ENCODE measurements around the gene TROAP.
"Not testable (repeated sequence)": the region's sequence is repeated elsewhere in the genome, so short reads cannot be mapped to it uniquely, and the experiment has no call there.

Gene TROAP

DNA sequence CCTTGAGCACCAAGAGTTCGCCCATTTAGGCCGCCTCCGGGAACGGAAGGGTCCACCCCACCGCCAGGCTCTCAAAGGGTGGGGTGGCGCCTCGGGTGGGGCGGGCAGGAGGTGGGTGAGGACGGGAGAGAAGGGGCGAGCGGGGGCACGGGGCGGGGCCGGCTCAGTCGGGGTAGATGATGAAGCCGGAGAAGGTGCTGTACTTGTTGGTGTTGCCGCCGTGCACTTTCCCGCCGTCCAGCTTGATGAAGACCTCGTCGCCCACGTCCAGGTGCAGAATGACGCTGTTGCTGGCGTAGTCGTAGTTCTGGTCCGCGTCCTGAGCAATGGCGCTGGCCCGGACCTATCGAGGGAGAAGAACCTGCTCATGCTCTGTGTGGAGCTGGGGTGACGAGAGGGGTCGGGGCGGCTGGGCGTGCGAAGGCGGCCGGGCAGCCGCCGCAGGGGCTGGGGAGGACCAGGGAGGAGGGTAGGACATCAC, 9.9 kb downstream of the TROAP start:
- CTCF ChIA-PET, result interaction anchor here (0.6 to 2.6 kb wide), 2 partner anchors 9 to 15 kb away, joined by 4 to 30 read pairs; no protein-coding TSS in a partner anchor
- POLR2A ChIA-PET (ENCODE audit: low non-redundant PET), result no interaction called here
- H3K27ac ChIP-seq, result no peak overlapping the region
- TF ChIP-seq, protein P1, sequence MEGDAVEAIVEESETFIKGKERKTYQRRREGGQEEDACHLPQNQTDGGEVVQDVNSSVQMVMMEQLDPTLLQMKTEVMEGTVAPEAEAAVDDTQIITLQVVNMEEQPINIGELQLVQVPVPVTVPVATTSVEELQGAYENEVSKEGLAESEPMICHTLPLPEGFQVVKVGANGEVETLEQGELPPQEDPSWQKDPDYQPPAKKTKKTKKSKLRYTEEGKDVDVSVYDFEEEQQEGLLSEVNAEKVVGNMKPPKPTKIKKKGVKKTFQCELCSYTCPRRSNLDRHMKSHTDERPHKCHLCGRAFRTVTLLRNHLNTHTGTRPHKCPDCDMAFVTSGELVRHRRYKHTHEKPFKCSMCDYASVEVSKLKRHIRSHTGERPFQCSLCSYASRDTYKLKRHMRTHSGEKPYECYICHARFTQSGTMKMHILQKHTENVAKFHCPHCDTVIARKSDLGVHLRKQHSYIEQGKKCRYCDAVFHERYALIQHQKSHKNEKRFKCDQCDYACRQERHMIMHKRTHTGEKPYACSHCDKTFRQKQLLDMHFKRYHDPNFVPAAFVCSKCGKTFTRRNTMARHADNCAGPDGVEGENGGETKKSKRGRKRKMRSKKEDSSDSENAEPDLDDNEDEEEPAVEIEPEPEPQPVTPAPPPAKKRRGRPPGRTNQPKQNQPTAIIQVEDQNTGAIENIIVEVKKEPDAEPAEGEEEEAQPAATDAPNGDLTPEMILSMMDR (conservative IDR thresholded peaks at IDR 0.05; ENCODE audit: low read depth), result no peak
- no peak for DNase-seq (ENCODE audit: low spot score)

DNA sequence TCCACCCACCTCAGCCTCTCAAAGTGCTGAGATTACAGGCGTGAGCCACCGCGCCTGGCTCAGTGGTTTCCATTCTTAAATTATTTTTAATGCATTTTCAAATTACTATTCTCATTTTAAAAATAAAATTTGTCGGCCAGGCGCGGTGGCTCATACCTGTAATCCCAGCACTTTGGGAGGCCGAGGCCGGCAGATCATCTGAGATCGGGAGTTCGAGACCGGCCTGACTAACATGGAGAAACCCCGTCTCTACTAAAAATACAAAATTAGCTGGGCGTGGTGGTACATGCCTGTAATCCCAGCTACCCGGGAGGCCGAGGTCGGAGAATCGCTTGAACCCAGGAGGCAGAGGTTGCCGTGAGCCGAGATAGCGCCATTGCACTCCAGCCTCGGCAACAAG, 10.7 kb downstream of the TROAP start:
- not testable (repeated sequence) for H3K27ac ChIP-seq; DNase-seq (ENCODE audit: low spot score)
- ChIA-PET CTCF (interaction anchor here (2.6 kb wide), 1 partner anchor 8 kb away, joined by 30 read pairs; no protein-coding TSS in a partner anchor), POLR2A (ENCODE audit: low non-redundant PET) (interaction anchor here (0.7 kb wide), 1 partner anchor 174 kb away, joined by 3 read pairs; no protein-coding TSS in a partner anchor)

DNA sequence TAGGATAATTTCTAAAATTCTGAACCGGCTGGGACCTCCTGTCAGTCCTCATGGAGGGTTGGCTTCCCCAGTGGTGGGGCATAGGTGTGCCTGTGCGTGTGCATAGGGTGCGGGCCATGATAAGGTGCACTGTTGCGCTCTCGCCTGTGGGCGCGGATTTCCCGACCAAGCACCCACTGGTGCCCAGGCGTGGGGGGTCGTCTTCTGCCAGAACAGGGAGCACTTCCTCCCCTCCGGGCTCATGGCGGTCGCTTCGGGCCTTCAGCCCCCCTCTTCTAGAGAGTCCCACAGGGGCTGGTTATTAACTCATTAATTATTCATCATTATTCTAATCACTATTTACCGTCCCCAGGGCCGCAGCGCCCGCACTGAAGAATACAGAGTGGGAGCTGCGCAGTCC, 11.2 kb downstream of the TROAP start:
- POLR2A ChIA-PET (ENCODE audit: low non-redundant PET), result no interaction called here
- CTCF ChIA-PET, result interaction anchor here (0.6 kb wide), 1 partner anchor 481 kb away, joined by 3 read pairs; no protein-coding TSS in a partner anchor

DNA sequence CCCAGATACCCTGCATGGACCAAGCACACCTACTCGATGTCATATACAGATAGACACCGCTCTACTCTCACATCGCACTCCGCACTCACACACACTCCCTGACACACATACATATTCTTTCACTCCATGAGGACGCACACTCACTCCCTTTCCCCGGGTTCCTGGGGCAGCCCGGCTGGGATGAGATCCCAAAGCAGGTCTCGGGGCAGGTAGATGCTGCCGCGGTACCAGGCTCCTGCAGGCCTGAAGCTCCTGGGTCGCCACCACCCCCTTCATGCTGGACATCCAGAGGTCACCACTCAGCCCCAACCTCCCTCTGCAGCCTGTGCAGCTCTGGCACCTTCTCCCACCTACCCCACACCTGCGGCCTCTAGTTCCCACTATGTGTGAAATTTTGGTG, 11.6 kb downstream of the TROAP start:
- CTCF ChIA-PET, result interaction anchor here (0.6 to 1.4 kb wide), 6 partner anchors 13 to 481 kb away, joined by 3 to 6 read pairs (median 4); no protein-coding TSS in a partner anchor
- TF ChIP-seq, protein P1 (conservative IDR thresholded peaks at IDR 0.05; ENCODE audit: low read depth), result no peak
- POLR2A ChIA-PET (ENCODE audit: low non-redundant PET), result no interaction called here
- H3K27ac ChIP-seq, result peak overlapping the region; percentile 15; the same call in 1 of the 2 replicates
- no peak for DNase-seq (ENCODE audit: low spot score)

More for the DNA sequence above, 11.2 kb downstream of the TROAP start:
- TF ChIP-seq, protein P1 (conservative IDR thresholded peaks at IDR 0.05; ENCODE audit: low read depth), result no peak
- no peak for DNase-seq (ENCODE audit: low spot score)
- no peak overlapping the region for H3K27ac ChIP-seq

DNA sequence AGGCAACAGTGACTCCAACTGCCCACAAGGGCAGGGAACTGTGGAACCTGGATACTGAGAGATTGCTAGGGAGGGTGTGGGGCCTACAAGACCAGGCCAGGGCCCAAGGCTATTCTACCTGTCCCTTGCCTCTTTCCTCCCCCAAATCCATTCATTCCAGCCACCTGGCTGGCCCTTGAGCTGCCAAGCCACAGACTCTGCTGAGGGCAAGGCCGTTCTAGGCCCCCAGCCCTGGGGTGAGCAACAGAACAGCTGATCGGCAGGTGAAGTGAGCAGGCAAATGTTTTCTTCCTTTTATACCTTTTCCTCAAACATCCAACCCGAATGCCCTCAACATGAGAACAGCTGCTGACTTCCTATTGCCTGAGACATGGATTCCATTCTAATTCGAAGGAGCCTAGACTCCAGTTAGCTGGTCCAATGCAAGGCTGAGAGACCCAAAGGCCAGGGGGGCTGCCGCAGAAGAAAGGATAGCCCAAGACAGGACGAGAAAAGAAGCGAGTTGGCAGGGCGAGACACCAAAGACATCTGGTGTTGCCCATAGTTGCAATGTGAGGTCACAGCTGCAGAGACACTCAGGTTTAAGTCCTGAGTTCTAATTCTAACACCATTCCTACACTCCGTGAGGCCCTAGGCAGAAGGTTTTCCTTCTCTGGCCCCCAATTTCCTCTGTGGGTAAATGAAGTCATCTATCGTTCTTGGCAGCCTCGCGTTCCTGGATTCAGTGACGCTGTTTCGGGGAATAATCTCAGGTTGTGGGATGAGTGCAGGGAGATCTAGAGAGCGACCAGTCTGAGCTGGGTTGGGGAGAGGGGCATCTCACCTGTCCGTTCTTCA, 12.3 kb downstream of the TROAP start:
- CTCF ChIA-PET, result interaction anchor here (0.6 to 1.4 kb wide), 7 partner anchors 12 to 246 kb away, joined by 3 to 6 read pairs (median 4); no protein-coding TSS in a partner anchor
- POLR2A ChIA-PET (ENCODE audit: low non-redundant PET), result no interaction called here

DNA sequence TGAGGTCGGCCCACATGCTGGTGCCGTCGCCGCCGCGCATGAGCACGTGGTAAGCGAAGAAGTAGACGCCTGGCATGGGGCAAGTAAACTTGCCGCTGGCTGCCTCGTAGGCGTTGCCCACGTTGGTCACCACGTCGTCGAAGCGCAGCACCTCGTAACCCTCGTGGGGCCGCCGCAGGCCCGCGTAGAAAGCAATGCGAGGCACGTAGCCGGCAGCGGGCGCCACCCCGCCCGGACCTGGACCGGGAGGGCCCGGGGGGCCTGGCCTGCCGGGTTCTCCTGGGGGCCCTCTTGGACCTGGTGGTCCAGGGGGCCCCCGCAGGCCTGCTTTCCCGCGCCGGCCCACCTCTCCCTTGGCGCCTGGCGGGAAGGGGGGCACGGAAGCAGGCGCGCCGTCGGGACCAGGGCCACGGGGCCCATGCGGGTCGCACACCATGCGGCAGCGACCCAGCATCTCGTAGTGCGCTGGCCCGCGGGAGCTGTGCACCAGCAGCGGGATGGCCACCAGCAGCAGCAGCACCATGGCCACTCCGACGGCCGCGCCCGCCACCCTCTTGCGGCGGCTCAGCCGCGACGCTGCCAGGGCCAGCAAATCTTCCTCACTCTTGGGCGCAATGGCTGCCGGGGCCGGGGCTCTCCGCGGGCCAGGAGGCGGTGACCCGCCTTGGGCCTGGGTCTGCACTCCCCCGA, 13.0 kb downstream of the TROAP start:
- ChIA-PET POLR2A (ENCODE audit: low non-redundant PET) (no interaction called here), CTCF (interaction anchor here (0.6 to 1.8 kb wide), 7 partner anchors 10 to 66 kb away, joined by 3 to 7 read pairs (median 4); no protein-coding TSS in a partner anchor)
- DNase-seq (ENCODE audit: low spot score), result no peak
- TF ChIP-seq, protein P1 (conservative IDR thresholded peaks at IDR 0.05; ENCODE audit: low read depth), result no peak
- H3K27ac ChIP-seq, result no peak overlapping the region

More for the DNA sequence above, 12.3 kb downstream of the TROAP start:
- H3K27ac ChIP-seq, result peak overlapping the region; percentile 15; the same call in 1 of the 2 replicates
- no peak for DNase-seq (ENCODE audit: low spot score)
- TF ChIP-seq, protein P1 (conservative IDR thresholded peaks at IDR 0.05; ENCODE audit: low read depth), result no peak
